Measurements from ENCODE around the gene GPRC5B. TPM values are rescaled to one million over a fixed set of nuclear protein-coding genes. Genes with fewer than 3 reads are reported as not detected.
A peak's percentile ranks its signal among the peaks of the same experiment; 100 is the strongest.

The GPRC5B gene
- total and polyA plus RNA-seq, 4 donors, result 6.8 to 21.2 (median 9.5) TPM

GRCh38 chr16:19882186-19882585, 2.5 kb downstream of the GPRC5B start:
- H3K4me3 ChIP-seq, result no peak overlapping the region
- H3K9ac ChIP-seq (ENCODE audit: insufficient read depth in 1 of 2, low read length in 2 of 2), result peak overlapping the region in 1 of 2 donors; percentile 29
- WGBS, 2 donors, result 46 to 76% methylated on average over 9 of the region's 9 CpGs

GRCh38 chr16:19881783-19882182, 2.9 kb downstream of the GPRC5B start:
- no peak overlapping the region for H3K4me3 ChIP-seq
- no peak for ATAC-seq (ENCODE audit: insufficient read depth, low FRiP score)
- H3K27ac ChIP-seq (ENCODE audit: low read depth in 1 of 2, low read length in 1 of 2), result no peak overlapping the region
- no peak for TF ChIP-seq CTCF (IDR thresholded peaks at IDR 0.05; ENCODE audit: control extremely low read depth, extremely low read depth)
- peak overlapping the region in 1 of 2 donors; percentile 29 for H3K9ac ChIP-seq (ENCODE audit: insufficient read depth in 1 of 2, low read length in 2 of 2)
- H3K36me3 ChIP-seq (ENCODE audit: control insufficient read depth in 4 of 4, insufficient read depth in 4 of 4, low read length in 4 of 4), result no peaks in the 10 kb centered on the region
- no peaks in the 10 kb centered on the region for H3K9me3 ChIP-seq (ENCODE audit: control insufficient read depth in 4 of 4, insufficient read depth in 3 of 4, low read length in 3 of 4)
- H3K4me1 ChIP-seq (ENCODE audit: control insufficient read depth in 5 of 5, insufficient read depth in 5 of 5, low read length in 5 of 5), result peaks cover 0 to 27% (median 5%) of the 10 kb centered on the region in 5 donors
- WGBS, 2 donors, result 68 to 71% methylated on average over 6 of the region's 6 CpGs
- DNase-seq, result no peak
- peaks cover 0 to 5% (median 0%) of the 10 kb centered on the region in 3 donors for H3K27me3 ChIP-seq (ENCODE audit: control insufficient read depth in 3 of 3, insufficient read depth in 3 of 3, low read length in 2 of 3)

More at GRCh38 chr16:19882186-19882585, 2.5 kb downstream of the GPRC5B start:
- no peak for DNase-seq
- H3K36me3 ChIP-seq (ENCODE audit: control insufficient read depth in 4 of 4, insufficient read depth in 4 of 4, low read length in 4 of 4), result no peaks in the 10 kb centered on the region
- ATAC-seq (ENCODE audit: insufficient read depth, low FRiP score), result no peak
- peak overlapping the region in 1 of 2 donors; percentile 90 for H3K27ac ChIP-seq (ENCODE audit: low read depth in 1 of 2, low read length in 1 of 2)
- no peaks in the 10 kb centered on the region for H3K9me3 ChIP-seq (ENCODE audit: control insufficient read depth in 4 of 4, insufficient read depth in 3 of 4, low read length in 3 of 4)
- peaks cover 0 to 5% (median 0%) of the 10 kb centered on the region in 3 donors for H3K27me3 ChIP-seq (ENCODE audit: control insufficient read depth in 3 of 3, insufficient read depth in 3 of 3, low read length in 2 of 3)
- peaks cover 0 to 27% (median 5%) of the 10 kb centered on the region in 5 donors for H3K4me1 ChIP-seq (ENCODE audit: control insufficient read depth in 5 of 5, insufficient read depth in 5 of 5, low read length in 5 of 5)
- TF ChIP-seq CTCF (IDR thresholded peaks at IDR 0.05; ENCODE audit: control extremely low read depth, extremely low read depth), result no peak

DNA sequence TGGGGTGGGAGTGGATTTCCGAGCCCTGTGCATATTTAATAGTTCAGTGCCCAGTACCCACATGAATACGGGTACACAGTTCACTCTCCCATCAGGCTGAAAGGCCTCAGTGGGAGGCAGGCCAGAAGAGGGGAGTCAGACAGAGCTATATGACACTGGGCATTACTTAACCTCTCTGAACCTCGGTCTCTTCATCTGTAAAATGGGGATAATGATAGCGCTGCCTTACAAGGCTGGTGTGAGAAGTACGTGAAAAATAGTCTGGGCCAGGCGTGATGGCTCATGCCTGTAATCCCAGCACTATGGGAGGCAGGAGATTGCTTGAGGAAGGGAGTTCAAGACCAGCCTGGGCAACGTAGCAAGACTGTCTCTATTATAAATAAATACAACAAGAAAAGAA, 3.6 kb downstream of the GPRC5B start:
- ATAC-seq (ENCODE audit: insufficient read depth, low FRiP score) (no peak), DNase-seq (no peak)
- Histone ChIP-seq H3K9ac (ENCODE audit: insufficient read depth in 1 of 2, low read length in 2 of 2) (no peak overlapping the region), H3K36me3 (ENCODE audit: control insufficient read depth in 4 of 4, insufficient read depth in 4 of 4, low read length in 4 of 4) (peaks cover 0 to under 1% (median 0%) of the 10 kb centered on the region in 4 donors), H3K4me3 (no peak overlapping the region), H3K4me1 (ENCODE audit: control insufficient read depth in 5 of 5, insufficient read depth in 5 of 5, low read length in 5 of 5) (peaks cover 0 to 22% (median 9%) of the 10 kb centered on the region in 5 donors), H3K27me3 (ENCODE audit: control insufficient read depth in 3 of 3, insufficient read depth in 3 of 3, low read length in 2 of 3) (peaks cover 0 to 5% (median 0%) of the 10 kb centered on the region in 3 donors), H3K9me3 (ENCODE audit: control insufficient read depth in 4 of 4, insufficient read depth in 3 of 4, low read length in 3 of 4) (no peaks in the 10 kb centered on the region), H3K27ac (ENCODE audit: low read depth in 1 of 2, low read length in 1 of 2) (no peak overlapping the region)
- WGBS, 2 donors, result 94% methylated on average over 7 of the region's 7 CpGs
- TF ChIP-seq CTCF (IDR thresholded peaks at IDR 0.05; ENCODE audit: control extremely low read depth, extremely low read depth), result no peak

Measured in lung (tissue), 12 donors.